Measurements from ENCODE around the gene CCER1. TPM values are rescaled to one million over a fixed set of nuclear protein-coding genes. Genes with fewer than 3 reads are reported as not detected.

Gene CCER1
- total RNA-seq, 1 donor from 2014 or later, result not detected

DNA sequence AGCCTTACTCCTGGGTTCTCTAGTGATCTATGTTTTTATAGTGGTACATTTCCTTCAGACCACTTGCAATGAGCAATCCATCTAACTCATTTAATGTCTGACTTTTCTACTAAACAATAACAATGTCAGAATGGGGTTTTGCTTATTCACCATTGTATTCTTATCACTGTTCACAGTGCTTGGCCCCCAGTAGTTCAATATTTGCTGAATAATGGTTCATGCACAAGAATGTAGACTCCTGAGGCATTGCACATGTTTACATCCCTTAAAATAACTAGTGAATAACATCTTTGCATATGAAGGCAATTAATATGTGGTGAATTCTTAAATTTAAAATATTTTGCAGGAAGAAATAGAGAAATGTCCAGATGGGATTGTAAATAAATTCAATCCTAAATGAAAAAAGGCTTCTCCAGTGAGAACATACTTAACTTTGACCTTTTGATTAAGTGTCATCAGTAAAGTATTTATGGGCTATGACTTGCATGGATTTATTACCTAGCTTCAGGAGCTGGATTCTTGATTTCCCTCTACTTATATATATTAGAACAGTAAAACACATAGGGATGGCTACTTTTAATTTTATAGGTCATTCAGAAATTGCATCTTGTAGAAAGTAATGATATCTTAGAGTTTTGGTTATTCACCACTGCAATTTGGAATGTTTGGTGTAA is 3.4 kb downstream of the CCER1 start:
- Mint-ChIP-seq H3K27ac (no peak overlapping the region), H3K27me3 (ENCODE audit: insufficient read depth, low read depth) (no peaks in the 10 kb centered on the region), H3K4me1 (no peaks in the 10 kb centered on the region), H3K36me3 (no peaks in the 10 kb centered on the region), H3K4me3 (no peak overlapping the region), H3K9me3 (no peaks in the 10 kb centered on the region)
- no peak overlapping the region for H3K9ac ChIP-seq
- no peaks in the 10 kb centered on the region for H3K36me3 ChIP-seq
- TF ChIP-seq EZH2phosphoT487 (IDR thresholded peaks at IDR 0.05), result no peak
- TF ChIP-seq EZH2 (IDR thresholded peaks at IDR 0.05), result no peak
- TF ChIP-seq, protein P1, sequence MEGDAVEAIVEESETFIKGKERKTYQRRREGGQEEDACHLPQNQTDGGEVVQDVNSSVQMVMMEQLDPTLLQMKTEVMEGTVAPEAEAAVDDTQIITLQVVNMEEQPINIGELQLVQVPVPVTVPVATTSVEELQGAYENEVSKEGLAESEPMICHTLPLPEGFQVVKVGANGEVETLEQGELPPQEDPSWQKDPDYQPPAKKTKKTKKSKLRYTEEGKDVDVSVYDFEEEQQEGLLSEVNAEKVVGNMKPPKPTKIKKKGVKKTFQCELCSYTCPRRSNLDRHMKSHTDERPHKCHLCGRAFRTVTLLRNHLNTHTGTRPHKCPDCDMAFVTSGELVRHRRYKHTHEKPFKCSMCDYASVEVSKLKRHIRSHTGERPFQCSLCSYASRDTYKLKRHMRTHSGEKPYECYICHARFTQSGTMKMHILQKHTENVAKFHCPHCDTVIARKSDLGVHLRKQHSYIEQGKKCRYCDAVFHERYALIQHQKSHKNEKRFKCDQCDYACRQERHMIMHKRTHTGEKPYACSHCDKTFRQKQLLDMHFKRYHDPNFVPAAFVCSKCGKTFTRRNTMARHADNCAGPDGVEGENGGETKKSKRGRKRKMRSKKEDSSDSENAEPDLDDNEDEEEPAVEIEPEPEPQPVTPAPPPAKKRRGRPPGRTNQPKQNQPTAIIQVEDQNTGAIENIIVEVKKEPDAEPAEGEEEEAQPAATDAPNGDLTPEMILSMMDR (IDR thresholded peaks at IDR 0.05), result no peak
- no peaks in the 10 kb centered on the region for H3K27me3 ChIP-seq
- H4K20me1 ChIP-seq (ENCODE audit: low read depth), result no peaks in the 10 kb centered on the region
- no peak overlapping the region for H2AFZ ChIP-seq (replicated peaks)
- no peak overlapping the region for H3K4me2 ChIP-seq
- no peaks in the 10 kb centered on the region for H3K4me1 ChIP-seq
- H3K79me2 ChIP-seq (ENCODE audit: low read depth), result no peaks in the 10 kb centered on the region
- no peak overlapping the region for H3K27ac ChIP-seq
- no peak for DNase-seq (ENCODE audit: low spot score)
- H3K4me3 ChIP-seq, result no peak overlapping the region
- no peaks in the 10 kb centered on the region for H3K9me3 ChIP-seq (ENCODE audit: low read depth)
- H3F3A ChIP-seq (ENCODE audit: low read depth), result no peaks in the 10 kb centered on the region

DNA sequence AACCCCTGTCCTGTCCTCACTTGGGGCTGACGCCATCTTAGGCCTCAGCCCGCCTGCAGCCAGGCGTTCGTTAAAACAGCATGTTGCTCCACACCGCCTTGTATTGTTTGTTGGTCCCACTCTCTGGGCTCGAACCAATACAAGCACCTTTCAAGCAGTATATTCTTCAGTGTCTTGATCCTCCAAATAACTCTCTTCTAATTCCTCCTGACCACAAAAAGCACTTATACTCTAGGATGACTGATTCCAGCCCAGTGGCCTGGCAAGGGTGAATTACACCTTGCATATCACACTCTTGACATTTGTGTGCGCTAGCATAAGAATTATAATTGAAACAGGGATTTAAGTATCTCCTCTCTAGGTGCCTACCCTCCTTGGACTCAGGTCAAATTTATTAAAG is 7.1 kb downstream of the CCER1 start:
- Histone ChIP-seq H3K27me3 (no peaks in the 10 kb centered on the region), H4K20me1 (ENCODE audit: low read depth) (no peaks in the 10 kb centered on the region), H3K79me2 (ENCODE audit: low read depth) (no peaks in the 10 kb centered on the region), H3K4me2 (no peak overlapping the region), H3K9me3 (ENCODE audit: low read depth) (no peaks in the 10 kb centered on the region), H3F3A (ENCODE audit: low read depth) (no peaks in the 10 kb centered on the region), H3K4me1 (no peaks in the 10 kb centered on the region), H3K4me3 (no peak overlapping the region), H3K36me3 (no peaks in the 10 kb centered on the region), H3K27ac (no peak overlapping the region), H3K9ac (no peak overlapping the region), H2AFZ (replicated peaks) (no peak overlapping the region)
- no peak overlapping the region for H3K27ac Mint-ChIP-seq
- TF ChIP-seq EZH2phosphoT487 (IDR thresholded peaks at IDR 0.05), result no peak
- TF ChIP-seq, protein P1 (IDR thresholded peaks at IDR 0.05), result no peak
- no peak for TF ChIP-seq EZH2 (IDR thresholded peaks at IDR 0.05)
- no peaks in the 10 kb centered on the region for H3K27me3 Mint-ChIP-seq (ENCODE audit: insufficient read depth, low read depth)
- no peak for DNase-seq (ENCODE audit: low spot score)
- H3K4me3 Mint-ChIP-seq, result no peak overlapping the region
- H3K9me3 Mint-ChIP-seq, result no peaks in the 10 kb centered on the region
- H3K36me3 Mint-ChIP-seq, result no peaks in the 10 kb centered on the region
- no peaks in the 10 kb centered on the region for H3K4me1 Mint-ChIP-seq

DNA sequence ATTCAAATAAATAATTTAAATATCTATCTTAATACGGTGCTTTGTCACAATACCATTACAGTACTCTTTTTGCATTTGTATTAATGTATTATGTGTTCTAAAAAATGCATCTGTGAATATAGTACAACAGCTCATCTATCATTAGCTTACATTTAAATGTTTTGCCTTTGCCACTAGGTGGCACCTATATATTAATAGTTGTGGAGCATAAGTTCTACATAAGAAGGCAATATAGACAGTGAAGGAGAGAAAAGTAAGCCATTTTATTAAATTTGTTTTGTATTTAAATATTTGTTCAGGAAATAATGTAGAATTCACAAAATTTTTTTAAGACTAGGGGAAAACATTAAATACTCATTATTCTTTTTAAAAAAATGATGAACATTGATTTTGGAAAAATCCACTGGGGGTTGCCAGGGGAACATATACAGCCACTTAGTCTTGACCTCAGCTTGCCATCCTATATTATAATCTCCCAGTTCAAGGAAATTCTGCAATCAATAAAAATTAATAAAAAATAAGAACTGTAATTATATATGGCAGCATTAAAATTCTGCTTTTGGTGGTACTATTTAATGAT is 9.8 kb downstream of the CCER1 start:
- H3K27me3 ChIP-seq, result no peaks in the 10 kb centered on the region
- H3K4me1 Mint-ChIP-seq, result no peaks in the 10 kb centered on the region
- no peak overlapping the region for H2AFZ ChIP-seq (replicated peaks)
- H3K27ac Mint-ChIP-seq, result no peak overlapping the region
- H3K36me3 Mint-ChIP-seq, result no peaks in the 10 kb centered on the region
- no peaks in the 10 kb centered on the region for H3K27me3 Mint-ChIP-seq (ENCODE audit: insufficient read depth, low read depth)
- H3K9ac ChIP-seq, result no peak overlapping the region
- no peaks in the 10 kb centered on the region for H3K79me2 ChIP-seq (ENCODE audit: low read depth)
- no peak overlapping the region for H3K4me2 ChIP-seq
- DNase-seq (ENCODE audit: low spot score), result peak; percentile 25
- H3K4me1 ChIP-seq, result no peaks in the 10 kb centered on the region
- no peak for TF ChIP-seq EZH2phosphoT487 (IDR thresholded peaks at IDR 0.05)
- TF ChIP-seq, protein P1 (IDR thresholded peaks at IDR 0.05), result peak; percentile 71
- TF ChIP-seq EZH2 (IDR thresholded peaks at IDR 0.05), result no peak
- H3K27ac ChIP-seq, result no peak overlapping the region
- H3K36me3 ChIP-seq, result no peaks in the 10 kb centered on the region
- no peaks in the 10 kb centered on the region for H3K9me3 Mint-ChIP-seq
- no peak overlapping the region for H3K4me3 Mint-ChIP-seq
- no peaks in the 10 kb centered on the region for H3K9me3 ChIP-seq (ENCODE audit: low read depth)
- no peaks in the 10 kb centered on the region for H3F3A ChIP-seq (ENCODE audit: low read depth)
- no peak overlapping the region for H3K4me3 ChIP-seq
- no peaks in the 10 kb centered on the region for H4K20me1 ChIP-seq (ENCODE audit: low read depth)
